Activated gamma-delta T cell (primary cell): ENCODE data around the gene SUCNR1.
"Not testable (repeated sequence)": the region's sequence is repeated elsewhere in the genome, so short reads cannot be mapped to it uniquely, and the experiment has no call there.

Experiments used
- DNase-seq: peaks from one replicate; lab custom pipeline; 2025; lab: John Stamatoyannopoulos, UW

SUCNR1 gene

GRCh38 chr3:151900884-151901643 lies 27.6 kb downstream of the SUCNR1 start:
- DNase-seq, result no peak

- DNase-seq, result no peak
These were observed 28.3 kb downstream of the SUCNR1 start for GRCh38 chr3:151901644-151902285.

GRCh38 chr3:151903501-151903991 lies 30.1 kb downstream of the SUCNR1 start:
- no peak for DNase-seq

- no peak for DNase-seq
These were observed 32.2 kb downstream of the SUCNR1 start for GRCh38 chr3:151905647-151906046.

GRCh38 chr3:151906751-151907150 lies 33.3 kb downstream of the SUCNR1 start:
- no peak for DNase-seq

GRCh38 chr3:151908399-151908798 lies 35.0 kb downstream of the SUCNR1 start:
- no peak for DNase-seq

GRCh38 chr3:151909681-151910405 lies 36.4 kb downstream of the SUCNR1 start:
- DNase-seq, result no peak

GRCh38 chr3:151911462-151911861 lies 38.0 kb downstream of the SUCNR1 start:
- DNase-seq, result no peak

GRCh38 chr3:151912028-151912427 lies 38.6 kb downstream of the SUCNR1 start:
- no peak for DNase-seq

GRCh38 chr3:151916781-151917180 lies 43.3 kb downstream of the SUCNR1 start:
- no peak for DNase-seq

- DNase-seq, result no peak
These were observed 45.0 kb downstream of the SUCNR1 start for GRCh38 chr3:151918253-151919029.

GRCh38 chr3:151919030-151919328 lies 45.5 kb downstream of the SUCNR1 start:
- DNase-seq, result no peak

- DNase-seq, result no peak
These were observed 46.0 kb downstream of the SUCNR1 start for GRCh38 chr3:151919446-151919845.

GRCh38 chr3:151923901-151924300 lies 50.5 kb downstream of the SUCNR1 start:
- DNase-seq, result no peak

GRCh38 chr3:151924753-151925152 lies 51.3 kb downstream of the SUCNR1 start:
- no peak for DNase-seq

- DNase-seq, result no peak
These were observed 52.0 kb downstream of the SUCNR1 start for GRCh38 chr3:151925419-151925818.

- no peak for DNase-seq
These were observed 52.4 kb downstream of the SUCNR1 start for GRCh38 chr3:151925876-151926275.

GRCh38 chr3:151926956-151927355 lies 53.5 kb downstream of the SUCNR1 start:
- no peak for DNase-seq

GRCh38 chr3:151927915-151928525 lies 54.6 kb downstream of the SUCNR1 start:
- not testable (repeated sequence) for DNase-seq

GRCh38 chr3:151931171-151931570 lies 57.7 kb downstream of the SUCNR1 start:
- DNase-seq, result no peak

- no peak for DNase-seq
These were observed 59.9 kb downstream of the SUCNR1 start for GRCh38 chr3:151933234-151933853.
